SK-N-SH treated with all-trans-retinoic acid at 6 μM for 48 hours (cell line): Measurements from ENCODE around the gene TMED1.
"Not testable (repeated sequence)": the region's sequence is repeated elsewhere in the genome, so short reads cannot be mapped to it uniquely, and the experiment has no call there.

ENCODE experiments used
- ATAC-seq: fragments of 200-7000 bp; cut with Tn5 transposase; 3 replicates; pipeline ENCODE4 v1.9.1; 2020; ENCODE audit warnings: mild to moderate bottlenecking, moderate library complexity
- ARNTL ChIP-seq: fragments of 450-650 bp; formaldehyde crosslinking; IDR thresholded peaks from 2 replicates; pipeline ENCODE4 v1.5.0; 2020; ENCODE audit warnings: low read depth, mild to moderate bottlenecking, moderate library complexity, borderline replicate concordance
- BACH2 ChIP-seq: fragments of 250-450 bp; sonication (Bioruptor Pico); IDR thresholded peaks from 2 replicates; pipeline ENCODE4 v1.9.0; 2021; ENCODE audit warnings: mild to moderate bottlenecking, borderline replicate concordance
- CSDC2 ChIP-seq: fragments of 250-450 bp; sonication (Bioruptor Pico); IDR thresholded peaks from 2 replicates; pipeline ENCODE4 v1.5.0; 2020; ENCODE audit warnings: mild to moderate bottlenecking, moderate library complexity
- CSRNP3 ChIP-seq: fragments of 250-450 bp; sonication (Bioruptor Pico); IDR thresholded peaks from 2 replicates; pipeline ENCODE4 v1.5.1; 2021; ENCODE audit warnings: mild to moderate bottlenecking, moderate library complexity
- ESRRG ChIP-seq: fragments of 250-450 bp; sonication (Bioruptor Pico); IDR thresholded peaks from 2 replicates; pipeline ENCODE4 v1.6.1; 2021; ENCODE audit warnings: mild to moderate bottlenecking
- GLIS3 ChIP-seq: fragments of 250-450 bp; sonication (Bioruptor Pico); IDR thresholded peaks from 2 replicates; pipeline ENCODE4 v1.5.0; 2020; ENCODE audit warnings: mild to moderate bottlenecking, moderate library complexity
- ISL1 ChIP-seq: fragments of 250-450 bp; sonication (Bioruptor Pico); IDR thresholded peaks from 2 replicates; pipeline ENCODE4 v2.1.2; 2022; ENCODE audit warnings: mild to moderate bottlenecking, moderate library complexity
- OSR1 ChIP-seq: fragments of 250-450 bp; sonication (Bioruptor Pico); IDR thresholded peaks from 2 replicates; pipeline ENCODE4 v1.8.0; 2022; ENCODE audit warnings: moderate library complexity, mild to moderate bottlenecking, inconsistent platforms
- PATZ1 ChIP-seq: fragments of 250-450 bp; sonication (Bioruptor Pico); IDR thresholded peaks from 2 replicates; pipeline ENCODE4 v1.8.0; 2020; ENCODE audit warnings: mild to moderate bottlenecking, moderate library complexity, borderline replicate concordance
- POU6F1 ChIP-seq: fragments of 250-450 bp; sonication (Bioruptor Pico); IDR thresholded peaks from 2 replicates; pipeline ENCODE4 v1.8.0; 2021; ENCODE audit warnings: low read depth, mild to moderate bottlenecking, moderate library complexity, borderline replicate concordance
- PPARA ChIP-seq: fragments of 250-450 bp; sonication (Bioruptor Pico); IDR thresholded peaks from 2 replicates; pipeline ENCODE4 v1.5.0; 2020; ENCODE audit warnings: mild to moderate bottlenecking, borderline replicate concordance
- RARB ChIP-seq: fragments of 250-450 bp; sonication (Bioruptor Pico); IDR thresholded peaks from 2 replicates; pipeline ENCODE4 v1.8.0; 2021; ENCODE audit warnings: mild to moderate bottlenecking, moderate library complexity
- SNAI2 ChIP-seq: fragments of 250-450 bp; sonication (Bioruptor Pico); IDR thresholded peaks from 2 replicates; pipeline ENCODE4 v1.5.0; 2020; ENCODE audit warnings: mild to moderate bottlenecking, moderate library complexity
- TCF4 ChIP-seq: fragments of 250-450 bp; sonication (Bioruptor Pico); IDR thresholded peaks from 2 replicates; pipeline ENCODE4 v1.8.0; 2021; ENCODE audit warnings: mild to moderate bottlenecking, moderate library complexity, borderline replicate concordance
- TOX ChIP-seq: fragments of 250-450 bp; sonication (Bioruptor Pico); IDR thresholded peaks from 2 replicates; pipeline ENCODE4 v1.8.0; 2021; ENCODE audit warnings: mild to moderate bottlenecking, moderate library complexity, borderline replicate concordance
- ZC3H10 ChIP-seq: fragments of 250-450 bp; sonication (Bioruptor Pico); IDR thresholded peaks from 2 replicates; pipeline ENCODE4 v1.5.1; 2021; ENCODE audit warnings: mild to moderate bottlenecking, moderate library complexity
- ZFP30 ChIP-seq: fragments of 450-650 bp; formaldehyde crosslinking; IDR thresholded peaks from 2 replicates; pipeline ENCODE4 v1.5.0; 2022; ENCODE audit warnings: mild to moderate bottlenecking, moderate library complexity
- ZNF565 ChIP-seq: fragments of 450-650 bp; formaldehyde crosslinking; conservative IDR thresholded peaks from 2 replicates; pipeline ENCODE4 v1.5.0; 2020; ENCODE audit warnings: low read depth, mild to moderate bottlenecking, moderate library complexity
- ZNF70 ChIP-seq: fragments of 450-650 bp; formaldehyde crosslinking; IDR thresholded peaks from 2 replicates; pipeline ENCODE4 v1.5.0; 2020; ENCODE audit warnings: mild to moderate bottlenecking, moderate library complexity
- ZNF8 ChIP-seq: fragments of 450-650 bp; formaldehyde crosslinking; IDR thresholded peaks from 2 replicates; pipeline ENCODE4 v1.5.0; 2020; ENCODE audit warnings: mild to moderate bottlenecking, moderate library complexity
- TF ChIP-seq, protein P1 (sequence below): fragments of 250-450 bp; sonication (Bioruptor Pico); IDR thresholded peaks from 2 replicates; pipeline ENCODE4 v1.5.0; 2020; ENCODE audit warnings: mild to moderate bottlenecking, moderate library complexity
- TF ChIP-seq, protein P2 (sequence below): fragments of 250-450 bp; sonication (Bioruptor Pico); IDR thresholded peaks from 2 replicates; pipeline ENCODE4 v1.5.1; 2020; ENCODE audit warnings: low read depth, mild to moderate bottlenecking, moderate library complexity

The TMED1 gene

GRCh38 chr19:10858204-10858828, 22.3 kb upstream of the TMED1 start:
- TF ChIP-seq BACH2 (CRISPR knock-in tag) (no peak), ISL1 (CRISPR knock-in tag) (no peak), TOX (CRISPR knock-in tag) (no peak), GLIS3 (CRISPR knock-in tag) (no peak), POU6F1 (no peak), ZNF8 (no peak), OSR1 (CRISPR knock-in tag) (no peak), RARB (no peak), ARNTL (CRISPR knock-in tag) (no peak), ZFP30 (CRISPR knock-in tag) (no peak), ZNF565 (CRISPR knock-in tag) (no peak), PPARA (CRISPR knock-in tag) (no peak), ESRRG (CRISPR knock-in tag) (no peak), CSRNP3 (CRISPR knock-in tag) (no peak), ZNF70 (no peak), ZC3H10 (CRISPR knock-in tag) (no peak), CSDC2 (no peak), SNAI2 (CRISPR knock-in tag) (no peak)
- TF ChIP-seq, protein P1, sequence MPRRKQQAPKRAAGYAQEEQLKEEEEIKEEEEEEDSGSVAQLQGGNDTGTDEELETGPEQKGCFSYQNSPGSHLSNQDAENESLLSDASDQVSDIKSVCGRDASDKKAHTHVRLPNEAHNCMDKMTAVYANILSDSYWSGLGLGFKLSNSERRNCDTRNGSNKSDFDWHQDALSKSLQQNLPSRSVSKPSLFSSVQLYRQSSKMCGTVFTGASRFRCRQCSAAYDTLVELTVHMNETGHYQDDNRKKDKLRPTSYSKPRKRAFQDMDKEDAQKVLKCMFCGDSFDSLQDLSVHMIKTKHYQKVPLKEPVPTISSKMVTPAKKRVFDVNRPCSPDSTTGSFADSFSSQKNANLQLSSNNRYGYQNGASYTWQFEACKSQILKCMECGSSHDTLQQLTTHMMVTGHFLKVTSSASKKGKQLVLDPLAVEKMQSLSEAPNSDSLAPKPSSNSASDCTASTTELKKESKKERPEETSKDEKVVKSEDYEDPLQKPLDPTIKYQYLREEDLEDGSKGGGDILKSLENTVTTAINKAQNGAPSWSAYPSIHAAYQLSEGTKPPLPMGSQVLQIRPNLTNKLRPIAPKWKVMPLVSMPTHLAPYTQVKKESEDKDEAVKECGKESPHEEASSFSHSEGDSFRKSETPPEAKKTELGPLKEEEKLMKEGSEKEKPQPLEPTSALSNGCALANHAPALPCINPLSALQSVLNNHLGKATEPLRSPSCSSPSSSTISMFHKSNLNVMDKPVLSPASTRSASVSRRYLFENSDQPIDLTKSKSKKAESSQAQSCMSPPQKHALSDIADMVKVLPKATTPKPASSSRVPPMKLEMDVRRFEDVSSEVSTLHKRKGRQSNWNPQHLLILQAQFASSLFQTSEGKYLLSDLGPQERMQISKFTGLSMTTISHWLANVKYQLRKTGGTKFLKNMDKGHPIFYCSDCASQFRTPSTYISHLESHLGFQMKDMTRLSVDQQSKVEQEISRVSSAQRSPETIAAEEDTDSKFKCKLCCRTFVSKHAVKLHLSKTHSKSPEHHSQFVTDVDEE (CRISPR knock-in tag) = no peak
- TF ChIP-seq, protein P2, sequence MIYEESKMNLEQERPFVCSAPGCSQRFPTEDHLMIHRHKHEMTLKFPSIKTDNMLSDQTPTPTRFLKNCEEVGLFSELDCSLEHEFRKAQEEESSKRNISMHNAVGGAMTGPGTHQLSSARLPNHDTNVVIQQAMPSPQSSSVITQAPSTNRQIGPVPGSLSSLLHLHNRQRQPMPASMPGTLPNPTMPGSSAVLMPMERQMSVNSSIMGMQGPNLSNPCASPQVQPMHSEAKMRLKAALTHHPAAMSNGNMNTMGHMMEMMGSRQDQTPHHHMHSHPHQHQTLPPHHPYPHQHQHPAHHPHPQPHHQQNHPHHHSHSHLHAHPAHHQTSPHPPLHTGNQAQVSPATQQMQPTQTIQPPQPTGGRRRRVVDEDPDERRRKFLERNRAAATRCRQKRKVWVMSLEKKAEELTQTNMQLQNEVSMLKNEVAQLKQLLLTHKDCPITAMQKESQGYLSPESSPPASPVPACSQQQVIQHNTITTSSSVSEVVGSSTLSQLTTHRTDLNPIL = no peak
- peak; percentile 61 for ATAC-seq

DNA sequence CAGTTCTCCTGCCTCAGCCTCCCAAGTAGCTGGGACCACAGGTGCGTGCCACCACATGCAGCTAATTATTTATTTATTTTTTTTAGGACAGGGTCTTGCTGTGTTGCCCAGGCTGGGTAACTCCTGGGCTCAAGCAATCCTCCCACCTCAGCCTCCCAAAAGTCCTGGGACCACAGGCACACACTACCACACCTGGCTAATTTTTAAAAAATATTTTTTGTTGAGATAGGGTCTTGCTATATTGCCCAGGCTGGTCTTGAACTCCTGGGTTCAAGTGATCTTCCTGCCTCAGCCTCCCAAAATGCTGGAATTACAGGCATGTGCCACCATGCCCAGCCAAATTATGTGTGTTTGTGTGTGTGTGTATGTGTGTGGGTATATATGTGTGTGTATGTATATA, 20.9 kb upstream of the TMED1 start:
- ATAC-seq = not testable (repeated sequence)

DNA sequence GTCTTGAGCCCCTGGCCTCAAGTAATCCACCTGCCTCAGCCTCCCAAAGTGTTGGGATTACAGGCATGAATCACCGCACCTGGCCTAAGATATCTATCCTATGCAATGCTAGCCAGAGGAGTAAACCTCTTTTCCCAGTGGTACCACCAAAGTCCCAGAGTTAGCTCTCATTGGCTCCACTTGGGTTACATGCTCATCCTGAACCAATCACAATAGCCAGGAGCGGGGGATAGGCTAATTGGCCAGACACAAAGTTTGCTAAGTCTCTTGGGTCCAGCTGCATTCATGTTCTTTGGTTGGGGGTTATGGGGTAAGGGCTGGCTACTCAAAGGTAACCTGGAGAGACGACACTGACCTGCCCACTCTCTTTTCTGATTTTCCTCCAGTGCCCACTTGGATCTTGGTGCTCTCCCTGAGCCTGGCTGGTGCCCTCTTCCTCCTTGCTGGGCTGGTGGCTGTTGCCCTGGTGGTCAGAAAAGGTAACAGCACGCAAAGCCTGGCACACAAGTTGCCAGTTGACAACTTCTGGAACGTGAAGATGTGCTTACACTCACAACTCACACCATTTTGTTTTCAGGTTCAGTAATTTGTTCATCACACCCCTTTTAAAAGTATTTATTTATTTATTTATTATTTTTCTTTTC, 20.0 kb upstream of the TMED1 start:
- peak; percentile 70 for ATAC-seq
- TF ChIP-seq ESRRG (CRISPR knock-in tag) = no peak
- TF ChIP-seq TCF4 (CRISPR knock-in tag) = no peak
- TF ChIP-seq, protein P2 = no peak
- TF ChIP-seq ARNTL (CRISPR knock-in tag) = no peak
- no peak for TF ChIP-seq ZNF8
- TF ChIP-seq CSRNP3 (CRISPR knock-in tag) = no peak
- TF ChIP-seq ZNF565 (CRISPR knock-in tag) = no peak
- TF ChIP-seq RARB = no peak
- TF ChIP-seq CSDC2 = no peak
- no peak for TF ChIP-seq PATZ1 (CRISPR knock-in tag)
- no peak for TF ChIP-seq OSR1 (CRISPR knock-in tag)
- TF ChIP-seq, all 23 proteins: peak for 0
